BJ (cell line): ENCODE measurements around the gene ZDHHC14. TPM values are rescaled to one million over a fixed set of nuclear protein-coding genes. Genes with fewer than 3 reads are reported as not detected.

Source experiments
- CTCF ChIA-PET: fragments of 350-600 bp; formaldehyde crosslinking; extraction: SDS; loops from one replicate; lab custom pipeline; 2021; ENCODE audit warnings: antibody characterized with exemption, inconsistent platforms; lab: Yijun Ruan, JAX
- POLR2A ChIA-PET: fragments of 300-600 bp; sonication (Branson Sonifier 250); formaldehyde crosslinking; extraction: SDS; loops from one replicate; lab custom pipeline; 2021; ENCODE audit warnings: antibody characterized with exemption; lab: Charles Lee
- DNase-seq: peaks from one replicate; pipeline ENCODE4 v3.0.0-alpha.2; 2011; ENCODE audit warnings: low read depth
- H3K27me3 ChIP-seq: 2 replicates; pipeline ENCODE4 v1.6.0; 2011; ENCODE audit warnings: low read length; ENCODE audit not compliant: control insufficient read depth, insufficient read depth
- H3K36me3 ChIP-seq: 2 replicates; pipeline ENCODE4 v1.5.1; 2011; ENCODE audit warnings: low read length; ENCODE audit not compliant: control insufficient read depth, insufficient read depth
- H3K4me3 ChIP-seq: 2 replicates; pipeline ENCODE4 v1.5.1; 2011; ENCODE audit warnings: low read depth, mild to moderate bottlenecking, control low read depth, low read length
- CTCF ChIP-seq: IDR thresholded peaks from 2 replicates; pipeline ENCODE4 v1.5.1; 2011; ENCODE audit warnings: low read depth, mild to moderate bottlenecking, control low read depth, inconsistent platforms, low read length, moderate library complexity; ENCODE audit not compliant: insufficient read depth
- polyA plus RNA-seq: library from polyadenylated mRNA; depleted of rRNA; stranded (reverse); fragments of >200 nt; gene quantifications from 2 replicates; pipeline ENCODE4 v1.2.3, GENCODE V29; 2011

The ZDHHC14 gene
- polyA plus RNA-seq, 1 experiment, result 3.6 TPM

DNA sequence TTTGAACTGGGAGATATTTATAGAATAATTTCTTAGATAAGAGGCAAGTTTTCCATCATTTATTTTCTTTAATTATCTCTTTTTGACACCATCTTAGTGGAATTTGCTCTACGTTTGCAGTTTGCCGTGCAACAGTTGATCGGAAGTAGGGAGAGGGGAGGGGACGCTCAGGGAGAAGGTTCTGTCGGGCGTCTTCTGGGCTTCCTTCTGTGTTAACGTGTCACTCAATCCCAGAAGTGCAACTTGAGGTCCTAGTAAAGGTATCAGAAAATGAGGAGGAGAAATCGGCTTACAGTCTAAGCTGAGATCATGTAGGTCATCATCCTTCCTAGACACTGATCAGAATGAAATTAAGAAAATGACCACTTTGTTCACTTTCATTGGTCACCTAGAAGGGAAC lies 293.1 kb downstream of the ZDHHC14 start:
- Histone ChIP-seq H3K4me3 (no peak overlapping the region), H3K27me3 (peaks cover 1% of the 10 kb centered on the region; the same call in 1 of the 2 replicates), H3K36me3 (no peaks in the 10 kb centered on the region)
- no peak for TF ChIP-seq CTCF
- no peak for DNase-seq
- ChIA-PET POLR2A (no interaction called here), CTCF (interaction anchor here (0.6 kb wide), 1 partner anchor 251 kb away, joined by 3 read pairs; no protein-coding TSS in a partner anchor)

DNA sequence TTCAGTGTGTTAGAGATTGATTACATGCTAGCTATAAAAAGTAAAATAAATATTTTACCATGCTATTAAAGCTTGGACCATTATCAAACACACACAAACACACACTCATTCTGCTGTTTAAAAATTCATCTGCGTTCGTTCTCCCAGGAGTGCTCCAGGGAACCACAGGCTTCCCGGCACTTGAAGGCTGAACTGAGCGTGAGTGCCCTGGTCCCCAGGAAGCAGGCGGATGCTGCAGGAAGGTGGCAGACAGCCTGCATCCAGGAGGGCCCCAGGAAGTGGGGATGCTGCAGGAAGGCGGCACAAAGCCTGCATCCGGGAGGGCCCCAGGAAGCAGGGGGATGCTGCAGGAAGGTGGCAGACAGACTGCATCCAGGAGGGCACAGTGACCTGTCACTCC lies 294.8 kb downstream of the ZDHHC14 start:
- Histone ChIP-seq H3K36me3 (no peaks in the 10 kb centered on the region), H3K27me3 (peaks cover 1% of the 10 kb centered on the region; the same call in 1 of the 2 replicates), H3K4me3 (no peak overlapping the region)
- POLR2A ChIA-PET, result no interaction called here
- TF ChIP-seq CTCF, result no peak
- no peak for DNase-seq
- CTCF ChIA-PET, result interaction anchor here (0.7 to 0.8 kb wide), 2 partner anchors 14 to 21 kb away, joined by 3 read pairs; no protein-coding TSS in a partner anchor

DNA sequence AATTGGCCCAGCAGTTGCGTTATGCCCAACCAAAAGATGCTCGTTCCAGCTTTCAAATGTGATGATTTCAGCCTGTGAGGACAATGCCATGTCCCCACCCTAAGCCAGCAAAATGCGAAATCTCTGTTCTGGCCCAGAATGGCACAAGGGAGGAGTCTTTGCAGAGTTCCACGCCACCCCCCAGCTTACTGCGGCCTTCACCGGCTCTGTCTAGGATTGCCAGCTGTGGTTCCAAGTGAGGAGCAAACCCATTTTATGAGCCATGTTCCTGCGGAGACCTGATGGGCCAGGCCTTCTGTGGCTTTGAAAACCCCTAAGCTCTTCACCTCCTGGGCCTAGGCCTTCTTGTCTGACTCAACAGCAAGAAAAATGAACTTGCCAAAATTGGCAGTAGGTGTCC lies 295.3 kb downstream of the ZDHHC14 start:
- no peak for DNase-seq
- POLR2A ChIA-PET, result no interaction called here
- no peaks in the 10 kb centered on the region for H3K36me3 ChIP-seq
- no peak overlapping the region for H3K4me3 ChIP-seq
- CTCF ChIA-PET, result interaction anchor here (0.7 to 0.8 kb wide), 2 partner anchors 14 to 21 kb away, joined by 3 read pairs; no protein-coding TSS in a partner anchor
- H3K27me3 ChIP-seq, result peaks cover 1% of the 10 kb centered on the region; the same call in 1 of the 2 replicates
- TF ChIP-seq CTCF, result no peak

GRCh38 chr6:157677235-157677634 lies 296.2 kb downstream of the ZDHHC14 start:
- TF ChIP-seq CTCF, result no peak
- POLR2A ChIA-PET, result no interaction called here
- CTCF ChIA-PET, result interaction anchor here (2.1 kb wide), 1 partner anchor 362 kb away, joined by 4 read pairs; no protein-coding TSS in a partner anchor
- peaks cover 1% of the 10 kb centered on the region; the same call in 1 of the 2 replicates for H3K27me3 ChIP-seq
- H3K4me3 ChIP-seq, result no peak overlapping the region
- no peaks in the 10 kb centered on the region for H3K36me3 ChIP-seq
- no peak for DNase-seq

- Histone ChIP-seq H3K36me3 (no peaks in the 10 kb centered on the region), H3K4me3 (no peak overlapping the region), H3K27me3 (peaks cover 1% of the 10 kb centered on the region; the same call in 1 of the 2 replicates)
- POLR2A ChIA-PET, result no interaction called here
- DNase-seq, result no peak
- CTCF ChIA-PET, result interaction anchor here (1.2 to 1.6 kb wide), 3 partner anchors 9 to 194 kb away, joined by 4 to 7 read pairs (median 5); no protein-coding TSS in a partner anchor
- no peak for TF ChIP-seq CTCF
These were observed 298.9 kb downstream of the ZDHHC14 start for GRCh38 chr6:157679605-157680580.
